Central memory CD8-positive, alpha-beta T cell (primary cell): ENCODE measurements around the gene SLIT3.

Experiments used
- ATAC-seq: fragments of 150-1000 bp; cut with Tn5 transposase; replicated peaks from 2 replicates; pipeline ENCODE4 v1.10.0; 2022; ENCODE audit warnings: mild to moderate bottlenecking, moderate FRiP score, moderate number of reproducible peaks; ENCODE audit not compliant: poor library complexity, severe bottlenecking; ENCODE audit errors: extremely low read depth
- DNase-seq, 2 donors: peaks; one replicate each; pipeline ENCODE4 v3.0.0; 2021; ENCODE audit warnings: low spot score in 2 of 2
- H3K27ac Mint-ChIP-seq: one replicate; pipeline ENCODE4 v1.8.0; 2022; ENCODE audit warnings: low read depth, mild to moderate bottlenecking, moderate library complexity, mixed read lengths
- H3K27me3 Mint-ChIP-seq: one replicate; pipeline ENCODE4 v1.8.0; 2022; ENCODE audit warnings: mixed read lengths
- H3K36me3 Mint-ChIP-seq: one replicate; pipeline ENCODE4 v1.8.0; 2022; ENCODE audit warnings: mild to moderate bottlenecking, moderate library complexity, mixed read lengths; ENCODE audit not compliant: insufficient read depth
- H3K4me1 Mint-ChIP-seq: one replicate; pipeline ENCODE4 v1.8.0; 2022; ENCODE audit warnings: mixed read lengths
- H3K4me3 Mint-ChIP-seq: one replicate; pipeline ENCODE4 v1.8.0; 2022; ENCODE audit warnings: mild to moderate bottlenecking, moderate library complexity, mixed read lengths
- H3K9me3 Mint-ChIP-seq: one replicate; pipeline ENCODE4 v1.8.0; 2022; ENCODE audit warnings: mixed read lengths

Gene SLIT3

GRCh38 chr5:169273881-169274280 is 27.1 kb downstream of the SLIT3 start:
- H3K4me1 Mint-ChIP-seq, result no peaks in the 10 kb centered on the region
- no peak for ATAC-seq

GRCh38 chr5:169273451-169273850 is 27.5 kb downstream of the SLIT3 start:
- no peak overlapping the region for H3K27ac Mint-ChIP-seq
- H3K27me3 Mint-ChIP-seq, result no peaks in the 10 kb centered on the region
- no peaks in the 10 kb centered on the region for H3K4me1 Mint-ChIP-seq
- H3K9me3 Mint-ChIP-seq, result no peaks in the 10 kb centered on the region
- no peaks in the 10 kb centered on the region for H3K36me3 Mint-ChIP-seq
- DNase-seq (no peak), ATAC-seq (no peak)
- no peak overlapping the region for H3K4me3 Mint-ChIP-seq

More at GRCh38 chr5:169273881-169274280, 27.1 kb downstream of the SLIT3 start:
- no peaks in the 10 kb centered on the region for H3K9me3 Mint-ChIP-seq
- H3K36me3 Mint-ChIP-seq, result no peaks in the 10 kb centered on the region
- no peak overlapping the region for H3K4me3 Mint-ChIP-seq
- H3K27me3 Mint-ChIP-seq, result no peaks in the 10 kb centered on the region
- no peak for DNase-seq
- no peak overlapping the region for H3K27ac Mint-ChIP-seq

GRCh38 chr5:169272731-169273427 is 28.1 kb downstream of the SLIT3 start:
- H3K4me1 Mint-ChIP-seq, result no peaks in the 10 kb centered on the region

GRCh38 chr5:169272111-169272510 is 28.8 kb downstream of the SLIT3 start:
- Mint-ChIP-seq H3K9me3 (no peaks in the 10 kb centered on the region), H3K4me3 (no peak overlapping the region), H3K27ac (no peak overlapping the region), H3K27me3 (no peaks in the 10 kb centered on the region), H3K36me3 (no peaks in the 10 kb centered on the region), H3K4me1 (no peaks in the 10 kb centered on the region)
- DNase-seq (no peak), ATAC-seq (no peak)

More at GRCh38 chr5:169272731-169273427, 28.1 kb downstream of the SLIT3 start:
- no peak for ATAC-seq
- no peak overlapping the region for H3K27ac Mint-ChIP-seq
- DNase-seq, result no peak
- H3K36me3 Mint-ChIP-seq, result no peaks in the 10 kb centered on the region
- no peaks in the 10 kb centered on the region for H3K27me3 Mint-ChIP-seq
- H3K4me3 Mint-ChIP-seq, result no peak overlapping the region
- no peaks in the 10 kb centered on the region for H3K9me3 Mint-ChIP-seq

- DNase-seq (no peak), ATAC-seq (no peak)
- Mint-ChIP-seq H3K9me3 (no peaks in the 10 kb centered on the region), H3K4me3 (no peak overlapping the region), H3K36me3 (no peaks in the 10 kb centered on the region), H3K27me3 (no peaks in the 10 kb centered on the region), H3K27ac (no peak overlapping the region), H3K4me1 (no peaks in the 10 kb centered on the region)
Observed at GRCh38 chr5:169270827-169271226, 30.1 kb downstream of the SLIT3 start.

- H3K9me3 Mint-ChIP-seq, result no peaks in the 10 kb centered on the region
- no peak overlapping the region for H3K4me3 Mint-ChIP-seq
- ATAC-seq (no peak), DNase-seq (no peak)
- peaks cover 18% of the 10 kb centered on the region for H3K27me3 Mint-ChIP-seq
- no peaks in the 10 kb centered on the region for H3K36me3 Mint-ChIP-seq
- no peak overlapping the region for H3K27ac Mint-ChIP-seq
- H3K4me1 Mint-ChIP-seq, result no peaks in the 10 kb centered on the region
Observed at GRCh38 chr5:169268019-169268418, 32.9 kb downstream of the SLIT3 start.

- peaks cover 34% of the 10 kb centered on the region for H3K27me3 Mint-ChIP-seq
- H3K27ac Mint-ChIP-seq, result no peak overlapping the region
Observed at GRCh38 chr5:169265888-169266287, 35.1 kb downstream of the SLIT3 start.

GRCh38 chr5:169263591-169263990 is 37.3 kb downstream of the SLIT3 start:
- H3K36me3 Mint-ChIP-seq, result no peaks in the 10 kb centered on the region
- DNase-seq, result no peak
- ATAC-seq, result no peak
- H3K9me3 Mint-ChIP-seq, result no peaks in the 10 kb centered on the region
- H3K27me3 Mint-ChIP-seq, result peaks cover 42% of the 10 kb centered on the region
- no peaks in the 10 kb centered on the region for H3K4me1 Mint-ChIP-seq
- H3K27ac Mint-ChIP-seq, result no peak overlapping the region
- no peak overlapping the region for H3K4me3 Mint-ChIP-seq

More at GRCh38 chr5:169265888-169266287, 35.1 kb downstream of the SLIT3 start:
- Mint-ChIP-seq H3K4me1 (no peaks in the 10 kb centered on the region), H3K36me3 (no peaks in the 10 kb centered on the region), H3K4me3 (no peak overlapping the region), H3K9me3 (no peaks in the 10 kb centered on the region)
- ATAC-seq, result no peak
- DNase-seq, result no peak

GRCh38 chr5:169260896-169261569 is 39.9 kb downstream of the SLIT3 start:
- H3K4me1 Mint-ChIP-seq, result no peaks in the 10 kb centered on the region
- H3K4me3 Mint-ChIP-seq, result no peak overlapping the region
- H3K36me3 Mint-ChIP-seq, result no peaks in the 10 kb centered on the region
- no peaks in the 10 kb centered on the region for H3K9me3 Mint-ChIP-seq
- H3K27me3 Mint-ChIP-seq, result peaks cover 42% of the 10 kb centered on the region
- ATAC-seq, result no peak
- no peak overlapping the region for H3K27ac Mint-ChIP-seq
- no peak for DNase-seq

GRCh38 chr5:169258372-169259000 is 42.5 kb downstream of the SLIT3 start:
- Mint-ChIP-seq H3K4me3 (no peak overlapping the region), H3K27ac (no peak overlapping the region), H3K9me3 (no peaks in the 10 kb centered on the region), H3K36me3 (no peaks in the 10 kb centered on the region), H3K27me3 (peaks cover 29% of the 10 kb centered on the region), H3K4me1 (no peaks in the 10 kb centered on the region)
- DNase-seq (no peak), ATAC-seq (no peak)

- Mint-ChIP-seq H3K27me3 (peaks cover 10% of the 10 kb centered on the region), H3K4me1 (no peaks in the 10 kb centered on the region), H3K36me3 (no peaks in the 10 kb centered on the region), H3K4me3 (no peak overlapping the region), H3K9me3 (no peaks in the 10 kb centered on the region), H3K27ac (no peak overlapping the region)
- no peak for ATAC-seq
- no peak for DNase-seq
Observed at GRCh38 chr5:169256191-169256590, 44.7 kb downstream of the SLIT3 start.

GRCh38 chr5:169253071-169253470 is 47.9 kb downstream of the SLIT3 start:
- Mint-ChIP-seq H3K9me3 (no peaks in the 10 kb centered on the region), H3K36me3 (no peaks in the 10 kb centered on the region), H3K4me3 (no peak overlapping the region), H3K4me1 (no peaks in the 10 kb centered on the region), H3K27me3 (no peaks in the 10 kb centered on the region), H3K27ac (no peak overlapping the region)
- DNase-seq, result no peak
- ATAC-seq, result no peak
